ENCODE data around the gene TSPAN11. TPM values are rescaled to one million over a fixed set of nuclear protein-coding genes. Genes with fewer than 3 reads are reported as not detected.

Gene TSPAN11
- total RNA-seq, 1 experiment from 2014 or later, result 4.6 TPM

GRCh38 chr12:30923057-30923456, 3.5 kb upstream of the TSPAN11 start (continued):
- TF ChIP-seq ARID4B (CRISPR knock-in tag; IDR thresholded peaks at IDR 0.05; ENCODE audit: borderline replicate concordance) (no peak), E2F5 (CRISPR knock-in tag; IDR thresholded peaks at IDR 0.05) (no peak), RORB (CRISPR knock-in tag; IDR thresholded peaks at IDR 0.05) (no peak), ZNF263 (CRISPR knock-in tag; IDR thresholded peaks at IDR 0.05; ENCODE audit: low read depth) (no peak), IRF2 (CRISPR knock-in tag; IDR thresholded peaks at IDR 0.05; ENCODE audit: borderline replicate concordance, low read depth) (no peak), NFYB (CRISPR knock-in tag; conservative IDR thresholded peaks at IDR 0.05; ENCODE audit: low read depth) (no peak)

- Mint-ChIP-seq H3K36me3 (peaks cover 3% of the 10 kb centered on the region; the same call in 1 of the 2 replicates), H3K9me3 (no peaks in the 10 kb centered on the region), H3K4me1 (peaks cover 45% of the 10 kb centered on the region), H3K4me3 (peak overlapping the region; percentile 62), H3K27ac (no peak overlapping the region), H3K27me3 (ENCODE audit: low read depth) (peaks cover 46% of the 10 kb centered on the region)
- ATAC-seq (peak; percentile 11), DNase-seq (ENCODE audit: low spot score) (no peak)
- TF ChIP-seq ARID4B (CRISPR knock-in tag; IDR thresholded peaks at IDR 0.05; ENCODE audit: borderline replicate concordance), result 0 out of 2 replicates have a peak, but pooled peaks have one; percentile 21
- TF ChIP-seq ZNF317 (CRISPR knock-in tag; IDR thresholded peaks at IDR 0.05; ENCODE audit: borderline replicate concordance, low read depth), result 0 out of 2 replicates have a peak, but pooled peaks have one; percentile 12
- TF ChIP-seq ZNF416 (CRISPR knock-in tag; IDR thresholded peaks at IDR 0.05), result no peak
- TF ChIP-seq EMX1 (CRISPR knock-in tag; IDR thresholded peaks at IDR 0.05), result no peak
- TF ChIP-seq ZNF423 (CRISPR knock-in tag; IDR thresholded peaks at IDR 0.05), result 0 out of 2 replicates have a peak, but pooled peaks have one; percentile 35
- ChIA-PET CTCF (interaction anchor here (0.7 to 2.7 kb wide), 10 partner anchors 26 to 173 kb away, joined by 3 to 16 read pairs (median 4); no protein-coding TSS in a partner anchor), POLR2A (interaction anchor here (1.3 kb wide), 1 partner anchor 10 kb away, joined by 6 read pairs; no protein-coding TSS in a partner anchor)
Measured at GRCh38 chr12:30925607-30926242, 823 bp upstream of the TSPAN11 start.

- no peak overlapping the region for H3K27ac Mint-ChIP-seq
- no peak for DNase-seq (ENCODE audit: low spot score)
- ChIA-PET POLR2A (interaction anchor here (0.6 kb wide), 1 partner anchor 81 kb away, joined by 3 read pairs; no protein-coding TSS in a partner anchor), CTCF (interaction anchor here (2.4 to 2.7 kb wide), 3 partner anchors 45 to 76 kb away, joined by 9 to 16 read pairs (median 11); no protein-coding TSS in a partner anchor)
- TF ChIP-seq USF2 (CRISPR knock-in tag; IDR thresholded peaks at IDR 0.05) (no peak), FOXP1 (CRISPR knock-in tag; IDR thresholded peaks at IDR 0.05; ENCODE audit: borderline replicate concordance) (0 out of 2 replicates have a peak, but pooled peaks have one; percentile 42)
- peaks cover 45% of the 10 kb centered on the region for H3K4me1 Mint-ChIP-seq
- H3K9me3 Mint-ChIP-seq, result no peaks in the 10 kb centered on the region
- H3K27me3 Mint-ChIP-seq (ENCODE audit: low read depth), result peaks cover 43% of the 10 kb centered on the region
- H3K36me3 Mint-ChIP-seq, result peaks cover 3% of the 10 kb centered on the region; the same call in 1 of the 2 replicates
- H3K4me3 Mint-ChIP-seq, result peak overlapping the region; percentile 60
- ATAC-seq, result no peak
Measured at GRCh38 chr12:30927222-30927611, 669 bp downstream of the TSPAN11 start.
